ENCODE results near the gene SLC25A39. TPM values are rescaled to one million over a fixed set of nuclear protein-coding genes. Genes with fewer than 3 reads are reported as not detected.
"Not testable (repeated sequence)": the region's sequence is repeated elsewhere in the genome, so short reads cannot be mapped to it uniquely, and the experiment has no call there.

SLC25A39 gene
- total RNA-seq, 1 donor from 2014 or later = 88.8 TPM

GRCh38 chr17:44353672-44354331, 29.2 kb upstream of the SLC25A39 start:
- DNase-seq = no peak

- DNase-seq = no peak
Measured at GRCh38 chr17:44352828-44353671, 28.4 kb upstream of the SLC25A39 start.

GRCh38 chr17:44351961-44352827, 27.6 kb upstream of the SLC25A39 start:
- no peak for DNase-seq

GRCh38 chr17:44351464-44351863, 26.8 kb upstream of the SLC25A39 start:
- no peak for DNase-seq

- DNase-seq = peak; percentile 83
Measured at GRCh38 chr17:44350733-44351226, 26.2 kb upstream of the SLC25A39 start.

- DNase-seq = no peak
Measured at GRCh38 chr17:44349553-44350070, 25.0 kb upstream of the SLC25A39 start.

GRCh38 chr17:44348988-44349364, 24.4 kb upstream of the SLC25A39 start:
- DNase-seq = no peak

GRCh38 chr17:44348234-44348987, 23.8 kb upstream of the SLC25A39 start:
- peak; percentile 67 for DNase-seq

GRCh38 chr17:44347206-44348055, 22.8 kb upstream of the SLC25A39 start:
- not testable (repeated sequence) for DNase-seq

- DNase-seq = no peak
Measured at GRCh38 chr17:44346064-44346844, 21.6 kb upstream of the SLC25A39 start.

- peak; percentile 83 for DNase-seq
Measured at GRCh38 chr17:44345454-44346026, 20.9 kb upstream of the SLC25A39 start.

- peak; percentile 99 for DNase-seq
Measured at GRCh38 chr17:44344939-44345453, 20.4 kb upstream of the SLC25A39 start, which contains the start of gene GRN. Gene GRN, plus strand, starts transcription at chr17:44345302. Its CDS starts 3,863 bp downstream, at chr17:44349165.

- no peak for DNase-seq
Measured at GRCh38 chr17:44343510-44344209, 19.0 kb upstream of the SLC25A39 start.

- not testable (repeated sequence) for DNase-seq
Measured at GRCh38 chr17:44340553-44340952, 15.9 kb upstream of the SLC25A39 start.

- no peak for DNase-seq
Measured at GRCh38 chr17:44338702-44339101, 14.1 kb upstream of the SLC25A39 start.

GRCh38 chr17:44335968-44336367, 11.3 kb upstream of the SLC25A39 start:
- no peak for DNase-seq

GRCh38 chr17:44335564-44335963, 10.9 kb upstream of the SLC25A39 start:
- DNase-seq = no peak

- no peak for DNase-seq
Measured at GRCh38 chr17:44334727-44335126, 10.1 kb upstream of the SLC25A39 start.

GRCh38 chr17:44334315-44334714, 9.7 kb upstream of the SLC25A39 start:
- no peak for DNase-seq

Data from dermis blood vessel endothelial cell (primary cell).